Measurements from ENCODE around the gene BRD3. TPM values are rescaled to one million over a fixed set of nuclear protein-coding genes. Genes with fewer than 3 reads are reported as not detected.
"Not testable (repeated sequence)": the region's sequence is repeated elsewhere in the genome, so short reads cannot be mapped to it uniquely, and the experiment has no call there.

Gene BRD3
- total RNA-seq, 1 experiment from 2014 or later, result 47.3 TPM

GRCh38 chr9:134103391-134103998 lies 35.7 kb upstream of the BRD3 start:
- Histone ChIP-seq H4K20me1 (ENCODE audit: insufficient read depth) (no peaks in the 10 kb centered on the region), H3K4me3 (no peak overlapping the region), H3F3A (ENCODE audit: insufficient read depth, low read depth) (no peaks in the 10 kb centered on the region), H2AFZ (no peak overlapping the region), H3K9me3 (ENCODE audit: insufficient read depth, low read depth) (no peaks in the 10 kb centered on the region; the same call in 1 of the 2 replicates), H3K4me1 (replicated peaks; ENCODE audit: insufficient read depth) (no peaks in the 10 kb centered on the region), H3K9me2 (ENCODE audit: insufficient read depth) (no peaks in the 10 kb centered on the region), H3K36me3 (ENCODE audit: low read depth) (no peaks in the 10 kb centered on the region), H3K27me3 (ENCODE audit: insufficient read depth, low read depth) (peaks cover 76% of the 10 kb centered on the region), H3K4me2 (no peak overlapping the region), H3K27ac (no peak overlapping the region), H3K79me2 (ENCODE audit: low read depth) (no peaks in the 10 kb centered on the region)
- ChIA-PET CTCF (no interaction called here), POLR2A (ENCODE audit: unreplicated experiment) (no interaction called here)
- intact Hi-C loops (cut with micrococcal nuclease; ENCODE audit: unreplicated experiment), result no loop called here
- no TSS peak for BruUV-seq (replicated peaks)
- TF ChIP-seq CTCF (conservative IDR thresholded peaks at IDR 0.05) (no peak), EZH2 (IDR thresholded peaks at IDR 0.05; ENCODE audit: low read depth) (no peak)
- DNase-seq, result no peak

GRCh38 chr9:134101623-134102149 lies 33.9 kb upstream of the BRD3 start:
- DNase-seq, result no peak

GRCh38 chr9:134101133-134101532 lies 33.3 kb upstream of the BRD3 start:
- H4K20me1 ChIP-seq (ENCODE audit: insufficient read depth); H2AFZ ChIP-seq; H3F3A ChIP-seq (ENCODE audit: insufficient read depth, low read depth); H3K4me2 ChIP-seq; CTCF ChIA-PET; BruUV-seq (replicated peaks); POLR2A ChIA-PET (ENCODE audit: unreplicated experiment); H3K9me2 ChIP-seq (ENCODE audit: insufficient read depth); H3K36me3 ChIP-seq (ENCODE audit: low read depth); intact Hi-C loops (cut with micrococcal nuclease; ENCODE audit: unreplicated experiment); H3K4me3 ChIP-seq; H3K79me2 ChIP-seq (ENCODE audit: low read depth); DNase-seq; H3K27ac ChIP-seq; H3K4me1 ChIP-seq (replicated peaks; ENCODE audit: insufficient read depth); H3K9me3 ChIP-seq (ENCODE audit: insufficient read depth, low read depth): not testable (repeated sequence)
- H3K27me3 ChIP-seq (ENCODE audit: insufficient read depth, low read depth), result peaks cover 75% of the 10 kb centered on the region

More at GRCh38 chr9:134101623-134102149, 33.9 kb upstream of the BRD3 start:
- no TSS peak for BruUV-seq (replicated peaks)
- Histone ChIP-seq H3K27ac (no peak overlapping the region), H2AFZ (no peak overlapping the region), H3K79me2 (ENCODE audit: low read depth) (no peaks in the 10 kb centered on the region), H4K20me1 (ENCODE audit: insufficient read depth) (no peaks in the 10 kb centered on the region), H3K9me2 (ENCODE audit: insufficient read depth) (no peaks in the 10 kb centered on the region), H3K4me2 (no peak overlapping the region), H3K4me3 (no peak overlapping the region), H3K9me3 (ENCODE audit: insufficient read depth, low read depth) (no peaks in the 10 kb centered on the region; the same call in 1 of the 2 replicates), H3K36me3 (ENCODE audit: low read depth) (no peaks in the 10 kb centered on the region), H3K4me1 (replicated peaks; ENCODE audit: insufficient read depth) (no peaks in the 10 kb centered on the region), H3K27me3 (ENCODE audit: insufficient read depth, low read depth) (peaks cover 75% of the 10 kb centered on the region), H3F3A (ENCODE audit: insufficient read depth, low read depth) (no peaks in the 10 kb centered on the region)
- intact Hi-C loops (cut with micrococcal nuclease; ENCODE audit: unreplicated experiment), result no loop called here
- ChIA-PET POLR2A (ENCODE audit: unreplicated experiment) (no interaction called here), CTCF (no interaction called here)
- TF ChIP-seq EZH2 (IDR thresholded peaks at IDR 0.05; ENCODE audit: low read depth) (no peak), CTCF (conservative IDR thresholded peaks at IDR 0.05) (no peak)

- TF ChIP-seq EZH2 (IDR thresholded peaks at IDR 0.05; ENCODE audit: low read depth), result no peak
- TF ChIP-seq CTCF (conservative IDR thresholded peaks at IDR 0.05), result no peak
- Histone ChIP-seq H3K4me2 (no peak overlapping the region), H3K79me2 (ENCODE audit: low read depth) (no peaks in the 10 kb centered on the region), H3K9me2 (ENCODE audit: insufficient read depth) (no peaks in the 10 kb centered on the region), H3K36me3 (ENCODE audit: low read depth) (no peaks in the 10 kb centered on the region), H3K4me3 (no peak overlapping the region), H3F3A (ENCODE audit: insufficient read depth, low read depth) (no peaks in the 10 kb centered on the region), H3K9me3 (ENCODE audit: insufficient read depth, low read depth) (no peaks in the 10 kb centered on the region; the same call in 1 of the 2 replicates), H3K27me3 (ENCODE audit: insufficient read depth, low read depth) (peaks cover 76% of the 10 kb centered on the region), H4K20me1 (ENCODE audit: insufficient read depth) (no peaks in the 10 kb centered on the region), H3K4me1 (replicated peaks; ENCODE audit: insufficient read depth) (no peaks in the 10 kb centered on the region), H3K27ac (no peak overlapping the region), H2AFZ (no peak overlapping the region)
- no TSS peak for BruUV-seq (replicated peaks)
- CTCF ChIA-PET, result no interaction called here
- POLR2A ChIA-PET (ENCODE audit: unreplicated experiment), result no interaction called here
- no peak for DNase-seq
- intact Hi-C loops (cut with micrococcal nuclease; ENCODE audit: unreplicated experiment), result no loop called here
These were observed 32.2 kb upstream of the BRD3 start for GRCh38 chr9:134100040-134100439.
